K562 (cell line): Measurements from ENCODE around the gene RNF145. TPM values are rescaled to one million over a fixed set of nuclear protein-coding genes. Genes with fewer than 3 reads are reported as not detected.

Source experiments
- TFAM ChIP-seq: fragments of 250-450 bp; sonication (Bioruptor Pico); conservative IDR thresholded peaks from 2 replicates; pipeline ENCODE4 v1.5.0; 2021; ENCODE audit warnings: mild to moderate bottlenecking, moderate library complexity
- polyA plus RNA-seq, 8 experiments: library from polyadenylated mRNA; depleted of rRNA in 4 of 8; stranded (reverse) in 5 of 8; unstranded in 3 of 8; fragments of >200 nt; fragmentation: Nextera tagmentation in 2 of 8; fragmentation: Illumina TruSeq in 1 of 8; extraction: Ambion mirVana in 2 of 8; extraction: Trizol in 1 of 8; gene quantifications; 2 replicates each; pipeline versions ENCODE4 v1.2.1 to v1.2.3, GENCODE V29; 2011 to 2014; ENCODE audit warnings: inconsistent platforms in 1 of 8, missing spikeins in 1 of 8
- total RNA-seq, 7 experiments: library from RNA; depleted of rRNA in 6 of 7; stranded (reverse); fragments of >200 nt in 6 of 7; fragmentation: Illumina TruSeq in 2 of 7; extraction: Trizol in 2 of 7; gene quantifications; 2 replicates each; pipeline versions ENCODE4 v1.2.1 to v1.2.3, GENCODE V29; 2011 to 2021; ENCODE audit warnings: low replicate concordance in 1 of 7
- TF ChIP-seq, protein P1 (sequence below), 2 experiments: fragments of 450-650 bp; formaldehyde crosslinking in 1 of 2; IDR thresholded peaks; 2 replicates each; pipeline versions ENCODE4 v1.4.0 to v1.6.1; 2014 to 2020; ENCODE audit warnings: mild to moderate bottlenecking in 2 of 2, borderline replicate concordance in 1 of 2, low read depth in 1 of 2
- TF ChIP-seq, protein P2 (sequence below): fragments of 450-650 bp; IDR thresholded peaks from 2 replicates; pipeline ENCODE4 v1.6.1; 2018; ENCODE audit warnings: mild to moderate bottlenecking, low read depth; ENCODE audit not compliant: partially characterized antibody

RNF145 gene
- total and polyA plus RNA-seq, 9 of the 15 experiments (the other 6 are each of a cell fraction or from before 2014, with no cell fraction given): 13.6 to 40.7 (median 25.4) TPM

DNA sequence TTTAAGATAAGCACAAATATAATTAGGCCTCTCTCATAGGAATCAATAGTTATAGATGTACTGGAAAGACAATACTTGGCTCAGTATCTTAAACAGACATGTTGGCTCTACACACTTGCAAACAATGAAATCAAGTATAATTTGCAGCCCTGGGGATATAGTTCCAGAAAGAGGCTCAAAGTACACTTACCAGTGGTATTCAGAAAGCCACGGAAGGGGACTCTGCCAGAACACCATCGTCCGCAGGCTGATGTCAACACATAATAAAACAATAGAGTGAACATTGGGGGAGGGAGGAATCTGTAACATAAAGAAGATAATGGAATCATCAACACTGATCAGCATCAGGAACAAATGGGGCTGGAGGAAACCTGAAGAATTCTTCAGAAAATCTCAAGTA, 78.5 kb downstream of the RNF145 start (continued):
- TF ChIP-seq, protein P1, sequence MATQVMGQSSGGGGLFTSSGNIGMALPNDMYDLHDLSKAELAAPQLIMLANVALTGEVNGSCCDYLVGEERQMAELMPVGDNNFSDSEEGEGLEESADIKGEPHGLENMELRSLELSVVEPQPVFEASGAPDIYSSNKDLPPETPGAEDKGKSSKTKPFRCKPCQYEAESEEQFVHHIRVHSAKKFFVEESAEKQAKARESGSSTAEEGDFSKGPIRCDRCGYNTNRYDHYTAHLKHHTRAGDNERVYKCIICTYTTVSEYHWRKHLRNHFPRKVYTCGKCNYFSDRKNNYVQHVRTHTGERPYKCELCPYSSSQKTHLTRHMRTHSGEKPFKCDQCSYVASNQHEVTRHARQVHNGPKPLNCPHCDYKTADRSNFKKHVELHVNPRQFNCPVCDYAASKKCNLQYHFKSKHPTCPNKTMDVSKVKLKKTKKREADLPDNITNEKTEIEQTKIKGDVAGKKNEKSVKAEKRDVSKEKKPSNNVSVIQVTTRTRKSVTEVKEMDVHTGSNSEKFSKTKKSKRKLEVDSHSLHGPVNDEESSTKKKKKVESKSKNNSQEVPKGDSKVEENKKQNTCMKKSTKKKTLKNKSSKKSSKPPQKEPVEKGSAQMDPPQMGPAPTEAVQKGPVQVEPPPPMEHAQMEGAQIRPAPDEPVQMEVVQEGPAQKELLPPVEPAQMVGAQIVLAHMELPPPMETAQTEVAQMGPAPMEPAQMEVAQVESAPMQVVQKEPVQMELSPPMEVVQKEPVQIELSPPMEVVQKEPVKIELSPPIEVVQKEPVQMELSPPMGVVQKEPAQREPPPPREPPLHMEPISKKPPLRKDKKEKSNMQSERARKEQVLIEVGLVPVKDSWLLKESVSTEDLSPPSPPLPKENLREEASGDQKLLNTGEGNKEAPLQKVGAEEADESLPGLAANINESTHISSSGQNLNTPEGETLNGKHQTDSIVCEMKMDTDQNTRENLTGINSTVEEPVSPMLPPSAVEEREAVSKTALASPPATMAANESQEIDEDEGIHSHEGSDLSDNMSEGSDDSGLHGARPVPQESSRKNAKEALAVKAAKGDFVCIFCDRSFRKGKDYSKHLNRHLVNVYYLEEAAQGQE (IDR thresholded peaks at IDR 0.05; ENCODE audit: borderline replicate concordance): no peak
- TF ChIP-seq, protein P1 (CRISPR knock-in tag; IDR thresholded peaks at IDR 0.05; ENCODE audit: low read depth): no peak
- TF ChIP-seq, protein P2, sequence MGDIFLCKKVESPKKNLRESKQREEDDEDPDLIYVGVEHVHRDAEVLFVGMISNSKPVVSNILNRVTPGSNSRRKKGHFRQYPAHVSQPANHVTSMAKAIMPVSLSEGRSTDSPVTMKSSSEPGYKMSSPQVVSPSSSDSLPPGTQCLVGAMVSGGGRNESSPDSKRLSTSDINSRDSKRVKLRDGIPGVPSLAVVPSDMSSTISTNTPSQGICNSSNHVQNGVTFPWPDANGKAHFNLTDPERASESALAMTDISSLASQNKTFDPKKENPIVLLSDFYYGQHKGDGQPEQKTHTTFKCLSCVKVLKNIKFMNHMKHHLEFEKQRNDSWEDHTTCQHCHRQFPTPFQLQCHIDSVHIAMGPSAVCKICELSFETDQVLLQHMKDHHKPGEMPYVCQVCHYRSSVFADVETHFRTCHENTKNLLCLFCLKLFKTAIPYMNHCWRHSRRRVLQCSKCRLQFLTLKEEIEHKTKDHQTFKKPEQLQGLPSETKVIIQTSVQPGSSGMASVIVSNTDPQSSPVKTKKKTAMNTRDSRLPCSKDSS: no peak
- no peak for TF ChIP-seq TFAM (CRISPR knock-in tag)
